Hindlimb muscle (tissue), 1 donor: ENCODE results near the gene EDC3. TPM values are rescaled to one million over a fixed set of nuclear protein-coding genes. Genes with fewer than 3 reads are reported as not detected.

Experiments
- DNase-seq: peaks from one replicate; pipeline ENCODE4 v3.0.0-alpha.2; 2013
- polyA plus RNA-seq: library from polyadenylated mRNA; unstranded; fragments of 120-200 nt; gene quantifications from one replicate; pipeline ENCODE4 v1.2.1, GENCODE V29; 2013; ENCODE audit not compliant: insufficient read length

Gene EDC3
- polyA plus RNA-seq, 1 donor: 29.3 TPM

DNA sequence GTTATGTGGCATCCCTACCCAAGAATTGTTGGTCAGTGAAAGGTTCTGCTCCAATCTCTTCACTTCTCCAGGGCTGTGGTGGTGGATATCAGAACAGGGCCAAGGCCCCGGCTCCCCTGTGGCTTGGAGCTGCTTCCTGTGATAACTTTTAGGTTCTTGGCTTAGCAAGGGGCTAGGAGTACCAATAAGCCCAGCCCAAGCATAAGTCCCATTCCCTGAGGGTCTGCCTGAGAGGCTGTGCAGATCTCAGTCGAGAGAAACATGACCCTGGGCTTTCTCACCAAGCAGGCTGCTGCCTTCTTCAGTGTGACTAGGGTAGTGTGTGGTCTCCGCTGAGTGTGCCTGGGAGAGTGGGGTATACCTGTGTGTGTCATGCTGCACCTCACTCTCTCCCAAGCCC, 73.1 kb downstream of the EDC3 start:
- no peak for DNase-seq

GRCh38 chr15:74621936-74622335, 73.9 kb downstream of the EDC3 start:
- DNase-seq: no peak

- no peak for DNase-seq
Measured at GRCh38 chr15:74621546-74621920, 74.3 kb downstream of the EDC3 start.

- no peak for DNase-seq
Measured at GRCh38 chr15:74620636-74621545, 74.9 kb downstream of the EDC3 start.

GRCh38 chr15:74619916-74620635, 75.7 kb downstream of the EDC3 start:
- DNase-seq: no peak

GRCh38 chr15:74618841-74619596, 76.8 kb downstream of the EDC3 start:
- DNase-seq: no peak

GRCh38 chr15:74616996-74617395, 78.8 kb downstream of the EDC3 start:
- DNase-seq: no peak

DNA sequence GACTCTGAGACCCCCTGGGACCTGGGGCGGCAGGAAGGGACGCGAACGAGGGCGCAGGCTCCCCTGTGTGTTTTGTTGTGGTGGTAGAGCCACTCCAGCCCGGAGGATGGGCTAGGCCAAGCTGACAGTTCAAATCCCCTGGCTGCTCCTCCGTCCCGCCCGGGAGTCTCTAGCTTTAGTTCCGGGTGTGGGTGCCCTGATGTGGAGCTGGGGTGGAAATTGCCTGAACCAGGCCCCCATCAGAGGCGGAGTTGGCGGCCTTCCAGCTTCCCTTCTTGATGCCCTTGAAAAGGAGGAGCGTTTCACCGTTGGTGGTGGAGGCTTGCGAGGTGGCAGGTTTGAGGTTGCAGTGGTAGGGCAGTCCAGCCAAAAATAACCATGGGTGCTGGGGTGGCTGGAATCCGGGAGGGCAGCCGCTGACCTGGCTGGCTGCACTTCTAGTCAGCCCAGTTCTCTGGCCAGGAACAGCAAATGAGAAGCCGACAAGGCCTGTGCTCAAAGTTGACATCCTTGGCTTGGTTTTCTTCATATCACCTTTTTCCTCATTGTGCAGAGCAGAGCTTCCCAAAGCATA, 79.4 kb downstream of the EDC3 start:
- DNase-seq: peak; percentile 46

- DNase-seq: peak; percentile 95
Measured at GRCh38 chr15:74615508-74616365, 80.1 kb downstream of the EDC3 start, which contains the start of gene CLK3. Gene CLK3 (plus strand): TSS chr15:74615836. CDS start chr15:74619197, 3,361 bp downstream.

DNA sequence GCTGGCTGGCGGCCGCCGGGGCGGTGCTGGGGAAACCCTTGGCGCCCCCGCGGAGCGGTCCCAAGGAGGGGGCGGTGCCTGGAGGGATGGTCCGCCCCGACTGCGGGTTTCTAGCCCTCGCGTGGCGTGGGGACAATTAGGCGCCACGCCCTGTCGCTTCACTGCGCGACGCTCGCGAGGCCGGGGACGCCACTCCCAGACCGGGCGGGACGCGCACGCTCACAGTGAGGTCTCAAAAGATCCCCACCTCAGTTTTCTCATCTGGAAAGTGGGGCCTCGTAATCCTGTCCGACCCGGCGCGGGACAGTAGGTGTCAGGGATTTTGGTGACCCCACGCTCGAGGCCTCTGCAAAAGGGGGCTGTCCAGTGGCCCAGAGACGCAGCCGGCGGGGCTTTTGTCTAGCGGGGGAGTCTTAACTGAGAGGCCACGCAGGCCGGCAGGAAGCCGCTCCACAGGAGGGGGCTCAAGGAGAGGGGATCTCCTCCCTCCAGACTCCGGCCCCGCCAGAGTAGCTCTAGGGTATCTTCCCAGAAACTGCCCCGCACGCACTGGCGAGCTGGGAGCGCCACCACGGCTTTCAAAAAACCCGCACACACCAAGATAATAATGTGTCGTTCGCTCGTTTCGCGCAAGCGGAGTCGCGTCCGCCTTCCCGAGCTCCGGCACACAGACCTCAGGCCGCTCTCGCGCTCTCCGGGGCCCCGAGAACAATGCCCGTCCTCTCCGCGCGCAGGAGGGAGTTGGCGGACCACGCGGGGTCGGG, 80.9 kb downstream of the EDC3 start:
- DNase-seq: peak; percentile 92

- DNase-seq: no peak
Measured at GRCh38 chr15:74613953-74614743, 81.7 kb downstream of the EDC3 start.

GRCh38 chr15:74613089-74613952, 82.5 kb downstream of the EDC3 start:
- no peak for DNase-seq

GRCh38 chr15:74612677-74613076, 83.1 kb downstream of the EDC3 start:
- DNase-seq: no peak

GRCh38 chr15:74611834-74612233, 84.0 kb downstream of the EDC3 start:
- no peak for DNase-seq

GRCh38 chr15:74611341-74611740, 84.5 kb downstream of the EDC3 start:
- DNase-seq: no peak

DNA sequence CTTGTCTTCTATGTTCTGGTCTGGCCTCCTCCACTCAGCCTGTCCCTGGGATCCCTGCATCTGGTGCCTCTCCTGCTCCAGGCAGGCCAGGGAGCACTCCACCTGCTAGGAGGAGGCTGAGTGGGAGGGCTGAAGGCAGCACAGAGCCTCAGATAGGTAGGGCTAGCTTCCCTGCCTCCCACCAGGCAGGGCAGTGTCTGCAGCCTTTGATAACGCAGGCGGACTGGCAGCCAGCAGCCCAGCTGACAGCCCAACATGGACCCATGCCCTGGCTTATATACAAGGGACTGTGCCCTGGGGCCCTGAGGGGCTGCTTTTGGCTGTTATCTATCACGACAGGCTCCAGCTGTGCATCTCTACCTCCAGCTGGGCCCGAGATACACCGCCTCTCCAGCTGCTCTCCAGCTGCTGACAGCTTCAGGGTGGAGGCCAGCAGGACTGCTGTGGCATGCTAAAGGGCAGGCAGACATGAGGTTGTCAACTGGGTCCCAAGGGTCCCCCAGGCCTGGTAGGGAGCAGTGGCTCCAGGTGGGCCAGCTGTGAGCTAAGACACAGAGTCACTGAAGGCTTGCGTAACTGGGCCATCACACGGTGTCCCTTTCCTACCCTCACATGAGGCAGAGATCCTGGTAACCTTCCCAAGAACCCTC, 85.4 kb downstream of the EDC3 start:
- DNase-seq: peak; percentile 42

- DNase-seq: no peak
Measured at GRCh38 chr15:74609938-74610301, 85.9 kb downstream of the EDC3 start.

- no peak for DNase-seq
Measured at GRCh38 chr15:74608786-74609185, 87.0 kb downstream of the EDC3 start.

- no peak for DNase-seq
Measured at GRCh38 chr15:74605795-74606150, 90.1 kb downstream of the EDC3 start.
